Ishikawa (cell line): ENCODE measurements around the gene MS4A15.
A peak's percentile ranks its signal among the peaks of the same experiment; 100 is the strongest.

Source experiments
- CEBPB ChIP-seq: IDR thresholded peaks from 2 replicates; pipeline ENCODE4 v1.6.1; 2012
- CREB1 ChIP-seq: IDR thresholded peaks from 2 replicates; pipeline ENCODE4 v1.6.1; 2012; ENCODE audit warnings: low read depth
- EGR1 ChIP-seq: IDR thresholded peaks from 2 replicates; pipeline ENCODE4 v1.6.1; 2012
- EP300 ChIP-seq: IDR thresholded peaks from 2 replicates; pipeline ENCODE4 v1.6.1; 2012; ENCODE audit warnings: borderline replicate concordance
- FOXM1 ChIP-seq: IDR thresholded peaks from 2 replicates; pipeline ENCODE4 v1.6.1; 2012; ENCODE audit warnings: low read depth, borderline replicate concordance
- NFIC ChIP-seq: IDR thresholded peaks from 2 replicates; pipeline ENCODE4 v1.6.1; 2012
- RAD21 ChIP-seq: IDR thresholded peaks from 2 replicates; pipeline ENCODE4 v1.6.1; 2012; ENCODE audit warnings: low read depth
- TAF1 ChIP-seq: IDR thresholded peaks from 2 replicates; pipeline ENCODE4 v1.6.1; 2012; ENCODE audit warnings: low read depth, mild to moderate bottlenecking
- TCF12 ChIP-seq: IDR thresholded peaks from 2 replicates; pipeline ENCODE4 v1.6.1; 2012; ENCODE audit warnings: low read depth
- TEAD4 ChIP-seq: IDR thresholded peaks from 2 replicates; pipeline ENCODE4 v1.6.1; 2012
- YY1 ChIP-seq: IDR thresholded peaks from 2 replicates; pipeline ENCODE4 v1.6.1; 2012; ENCODE audit warnings: low read depth
- ZBTB7A ChIP-seq: IDR thresholded peaks from 2 replicates; pipeline ENCODE4 v1.6.1; 2012; ENCODE audit warnings: low read depth
- TF ChIP-seq, protein P1 (sequence below): IDR thresholded peaks from 2 replicates; pipeline ENCODE4 v1.6.1; 2012
- TF ChIP-seq, protein P2 (sequence below): IDR thresholded peaks from 2 replicates; pipeline ENCODE4 v1.6.1; 2012; ENCODE audit warnings: low read depth, mild to moderate bottlenecking
- TF ChIP-seq, protein P3 (sequence below): IDR thresholded peaks from 2 replicates; pipeline ENCODE4 v1.6.1; 2012

The MS4A15 gene

DNA sequence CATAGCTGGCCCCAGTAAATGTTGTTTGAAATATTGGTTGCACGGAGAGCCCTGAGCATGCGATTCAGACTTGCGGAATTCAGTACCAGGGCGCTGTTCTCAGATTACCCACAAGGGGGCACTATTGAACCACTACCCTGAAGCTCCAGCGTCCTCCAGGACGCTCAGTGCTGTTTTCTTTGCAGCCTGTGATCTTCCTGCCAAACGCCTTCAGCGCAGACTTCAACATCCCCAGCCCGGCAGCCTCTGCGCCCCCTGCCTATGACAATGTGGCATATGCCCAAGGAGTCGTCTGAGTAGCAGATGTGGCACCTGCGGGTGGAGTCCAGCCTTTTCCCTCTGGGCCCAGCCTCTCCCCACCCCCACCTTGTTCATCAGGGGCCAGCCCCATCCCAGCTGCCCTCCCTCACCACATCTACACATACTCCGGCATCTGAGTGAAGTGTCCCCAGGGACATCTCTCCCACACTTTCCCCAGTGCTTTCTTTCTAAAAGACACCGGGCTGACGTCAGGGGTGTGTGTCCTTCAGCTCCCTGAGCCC lies 18.8 kb downstream of the MS4A15 start:
- TF ChIP-seq RAD21 (peak; percentile 82), EP300 (no peak)

DNA sequence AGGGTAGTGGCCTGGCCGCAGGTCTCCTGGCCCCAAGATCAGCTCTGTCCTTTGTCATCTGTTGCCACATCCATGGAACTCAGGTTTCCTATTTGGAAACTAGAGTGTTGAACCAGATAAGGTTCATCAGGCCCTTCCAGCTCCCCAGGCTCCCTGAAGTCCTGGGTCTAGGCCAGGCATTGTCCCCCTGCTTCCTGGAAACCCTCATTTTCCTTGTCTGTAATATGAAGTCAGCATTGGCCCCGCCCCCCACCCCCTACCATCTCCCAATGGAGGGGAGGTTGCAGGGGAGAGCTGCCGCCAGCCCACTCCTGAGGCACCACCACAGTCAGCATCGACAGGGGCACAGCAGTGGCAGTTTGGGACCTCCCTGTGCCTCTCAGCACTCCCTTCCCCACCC lies 19.5 kb downstream of the MS4A15 start:
- TF ChIP-seq YY1 = no peak
- no peak for TF ChIP-seq CREB1
- no peak for TF ChIP-seq ZBTB7A
- TF ChIP-seq, protein P1, sequence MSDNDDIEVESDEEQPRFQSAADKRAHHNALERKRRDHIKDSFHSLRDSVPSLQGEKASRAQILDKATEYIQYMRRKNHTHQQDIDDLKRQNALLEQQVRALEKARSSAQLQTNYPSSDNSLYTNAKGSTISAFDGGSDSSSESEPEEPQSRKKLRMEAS = no peak
- TF ChIP-seq, protein P2, sequence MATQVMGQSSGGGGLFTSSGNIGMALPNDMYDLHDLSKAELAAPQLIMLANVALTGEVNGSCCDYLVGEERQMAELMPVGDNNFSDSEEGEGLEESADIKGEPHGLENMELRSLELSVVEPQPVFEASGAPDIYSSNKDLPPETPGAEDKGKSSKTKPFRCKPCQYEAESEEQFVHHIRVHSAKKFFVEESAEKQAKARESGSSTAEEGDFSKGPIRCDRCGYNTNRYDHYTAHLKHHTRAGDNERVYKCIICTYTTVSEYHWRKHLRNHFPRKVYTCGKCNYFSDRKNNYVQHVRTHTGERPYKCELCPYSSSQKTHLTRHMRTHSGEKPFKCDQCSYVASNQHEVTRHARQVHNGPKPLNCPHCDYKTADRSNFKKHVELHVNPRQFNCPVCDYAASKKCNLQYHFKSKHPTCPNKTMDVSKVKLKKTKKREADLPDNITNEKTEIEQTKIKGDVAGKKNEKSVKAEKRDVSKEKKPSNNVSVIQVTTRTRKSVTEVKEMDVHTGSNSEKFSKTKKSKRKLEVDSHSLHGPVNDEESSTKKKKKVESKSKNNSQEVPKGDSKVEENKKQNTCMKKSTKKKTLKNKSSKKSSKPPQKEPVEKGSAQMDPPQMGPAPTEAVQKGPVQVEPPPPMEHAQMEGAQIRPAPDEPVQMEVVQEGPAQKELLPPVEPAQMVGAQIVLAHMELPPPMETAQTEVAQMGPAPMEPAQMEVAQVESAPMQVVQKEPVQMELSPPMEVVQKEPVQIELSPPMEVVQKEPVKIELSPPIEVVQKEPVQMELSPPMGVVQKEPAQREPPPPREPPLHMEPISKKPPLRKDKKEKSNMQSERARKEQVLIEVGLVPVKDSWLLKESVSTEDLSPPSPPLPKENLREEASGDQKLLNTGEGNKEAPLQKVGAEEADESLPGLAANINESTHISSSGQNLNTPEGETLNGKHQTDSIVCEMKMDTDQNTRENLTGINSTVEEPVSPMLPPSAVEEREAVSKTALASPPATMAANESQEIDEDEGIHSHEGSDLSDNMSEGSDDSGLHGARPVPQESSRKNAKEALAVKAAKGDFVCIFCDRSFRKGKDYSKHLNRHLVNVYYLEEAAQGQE = no peak
- TF ChIP-seq NFIC = no peak
- no peak for TF ChIP-seq CEBPB
- TF ChIP-seq EGR1 = no peak
- no peak for TF ChIP-seq EP300

DNA sequence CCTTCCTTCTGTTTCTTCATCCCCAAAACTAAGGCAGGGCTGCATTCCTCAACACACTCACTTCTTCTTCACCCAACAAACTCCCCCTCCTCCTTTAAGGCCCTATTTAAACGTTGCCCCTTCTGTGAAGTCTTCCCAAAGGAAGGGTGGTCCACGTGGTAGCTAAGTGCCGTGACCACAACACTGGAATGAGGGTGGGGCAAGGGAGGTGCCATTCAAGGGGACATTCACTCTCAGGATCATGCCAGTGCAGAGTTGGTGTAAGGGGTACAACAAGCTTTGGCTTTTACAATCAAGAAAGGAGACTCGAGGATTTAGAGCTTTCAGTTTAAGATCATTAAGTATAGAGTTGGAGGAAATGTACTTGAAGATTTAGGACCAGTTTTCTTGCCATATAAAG lies 20.4 kb downstream of the MS4A15 start:
- TF ChIP-seq FOXM1 (no peak), TAF1 (no peak), EGR1 (no peak)
- TF ChIP-seq, protein P1 = no peak
- TF ChIP-seq, protein P2 = no peak

DNA sequence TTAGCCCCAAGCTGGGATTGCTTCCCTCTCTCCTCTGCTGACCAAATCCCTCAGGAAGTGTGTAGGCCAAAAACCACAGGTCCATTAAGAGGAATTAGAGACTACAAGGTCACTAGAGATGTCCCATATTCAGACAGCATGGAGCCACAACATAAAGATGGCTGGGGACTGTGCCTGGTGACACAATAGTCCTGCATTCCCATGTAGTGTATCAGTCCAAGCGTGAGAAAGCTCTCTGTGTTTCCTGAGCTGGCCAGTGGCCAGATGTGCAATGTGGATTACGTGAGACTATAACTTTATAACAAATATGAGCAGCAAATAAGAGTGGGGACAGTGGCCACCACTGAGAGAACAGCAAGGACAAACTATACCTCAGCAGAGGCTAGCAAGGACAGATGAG lies 20.9 kb downstream of the MS4A15 start:
- no peak for TF ChIP-seq TCF12
- no peak for TF ChIP-seq TEAD4
- no peak for TF ChIP-seq TAF1
- no peak; the same call in 1 of the 2 replicates for TF ChIP-seq NFIC
- TF ChIP-seq EGR1 = no peak
- no peak for TF ChIP-seq CREB1
- no peak for TF ChIP-seq RAD21
- TF ChIP-seq, protein P1 = no peak
- no peak for TF ChIP-seq ZBTB7A
- TF ChIP-seq, protein P2 = no peak

DNA sequence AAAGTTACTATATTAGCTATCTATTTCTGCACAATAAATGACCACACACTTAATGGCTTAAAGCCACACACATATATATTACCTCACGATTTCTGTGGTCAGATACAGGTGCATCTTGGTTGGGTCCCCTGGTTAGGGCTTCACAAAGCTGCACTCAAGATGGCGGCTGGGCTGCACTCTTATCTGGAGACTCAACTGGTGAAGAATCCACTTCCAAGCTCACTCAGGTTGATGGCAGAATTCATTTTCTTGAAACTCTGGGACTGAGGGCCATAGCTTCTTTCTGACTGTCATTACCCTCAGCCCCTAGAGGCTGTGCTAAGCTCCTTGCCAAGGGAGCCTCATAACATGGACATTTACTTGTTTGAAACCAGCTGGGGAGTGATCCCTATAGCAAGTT lies 23.4 kb downstream of the MS4A15 start:
- TF ChIP-seq, protein P1 = no peak
- TF ChIP-seq CEBPB = no peak
- TF ChIP-seq, protein P3, sequence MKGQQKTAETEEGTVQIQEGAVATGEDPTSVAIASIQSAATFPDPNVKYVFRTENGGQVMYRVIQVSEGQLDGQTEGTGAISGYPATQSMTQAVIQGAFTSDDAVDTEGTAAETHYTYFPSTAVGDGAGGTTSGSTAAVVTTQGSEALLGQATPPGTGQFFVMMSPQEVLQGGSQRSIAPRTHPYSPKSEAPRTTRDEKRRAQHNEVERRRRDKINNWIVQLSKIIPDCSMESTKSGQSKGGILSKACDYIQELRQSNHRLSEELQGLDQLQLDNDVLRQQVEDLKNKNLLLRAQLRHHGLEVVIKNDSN = no peak
- no peak for TF ChIP-seq EP300
- TF ChIP-seq TEAD4 = no peak
- no peak for TF ChIP-seq TCF12
- no peak for TF ChIP-seq RAD21
- no peak for TF ChIP-seq FOXM1
- TF ChIP-seq, protein P2 = no peak
